GM19023 (cell line): Measurements from ENCODE around the gene SLC23A2.
"Not testable (repeated sequence)": the region's sequence is repeated elsewhere in the genome, so short reads cannot be mapped to it uniquely, and the experiment has no call there.

ENCODE experiments used
- ATAC-seq: cut with Tn5 transposase; IDR thresholded peaks from one replicate; pipeline ENCODE4 v1.9.1; 2021; ENCODE audit warnings: mild to moderate bottlenecking, moderate library complexity; ENCODE audit not compliant: unreplicated experiment

The SLC23A2 gene

DNA sequence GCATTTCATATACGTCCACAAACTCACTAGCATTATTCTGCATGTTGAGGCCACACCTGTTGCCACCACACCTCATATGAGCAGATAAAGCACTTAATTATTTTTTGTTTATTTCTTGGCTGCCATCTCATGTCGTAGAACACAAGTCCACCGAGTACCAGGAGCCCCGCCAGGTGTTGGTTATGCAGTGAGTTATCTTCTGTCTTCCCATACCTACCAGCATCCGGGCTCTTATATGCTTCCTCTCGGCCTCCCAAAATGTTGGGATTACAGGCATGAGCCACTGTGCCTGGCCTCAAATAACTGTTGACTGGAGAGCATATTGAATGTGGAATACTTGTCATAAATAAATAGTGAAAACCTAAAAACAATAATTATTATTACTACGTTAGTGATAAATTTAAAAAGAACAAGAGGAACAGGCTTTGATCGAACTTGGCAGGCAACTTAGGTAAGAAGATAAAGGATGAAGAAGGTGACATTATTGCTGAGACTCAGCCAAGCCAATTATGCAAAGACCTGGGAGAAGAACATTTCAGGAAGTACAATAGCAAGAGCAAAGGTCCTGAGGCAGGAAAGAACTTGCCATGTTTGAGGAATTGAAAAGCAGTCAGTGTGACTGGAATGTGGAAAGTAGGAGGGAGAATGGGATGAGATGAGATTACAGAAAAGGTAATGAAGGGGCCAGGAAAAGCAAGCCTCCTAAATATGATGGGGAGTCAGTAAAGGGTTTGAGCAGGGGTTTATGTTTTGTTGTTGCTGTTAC is 12.6 kb upstream of the SLC23A2 start:
- no peak for ATAC-seq

DNA sequence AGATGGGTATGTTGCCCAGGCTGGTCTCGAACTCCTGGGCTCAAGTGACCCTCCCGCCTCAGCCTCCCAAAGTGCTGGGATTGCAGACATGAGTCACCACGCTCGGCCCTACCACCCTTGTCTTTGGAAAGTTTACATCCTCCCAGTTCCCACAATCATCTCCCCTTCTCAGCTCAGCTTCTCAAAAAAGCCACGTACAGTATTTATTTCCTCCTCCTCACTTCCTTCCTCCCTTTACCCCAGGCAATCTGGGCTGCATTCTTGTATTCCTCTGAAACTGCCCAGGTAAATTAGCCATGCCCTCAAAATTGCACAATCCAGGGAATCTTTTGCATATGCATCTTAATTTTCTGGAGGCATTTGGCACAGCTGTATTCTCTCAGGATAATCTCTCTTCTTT is 7.4 kb upstream of the SLC23A2 start:
- no peak for ATAC-seq

- no peak for ATAC-seq
Measured at GRCh38 chr20:5005326-5005725, 4.0 kb upstream of the SLC23A2 start.

- ATAC-seq: not testable (repeated sequence)
Measured at GRCh38 chr20:5004825-5005224, 3.5 kb upstream of the SLC23A2 start.

GRCh38 chr20:5003626-5004025 is 2.3 kb upstream of the SLC23A2 start:
- ATAC-seq: no peak

DNA sequence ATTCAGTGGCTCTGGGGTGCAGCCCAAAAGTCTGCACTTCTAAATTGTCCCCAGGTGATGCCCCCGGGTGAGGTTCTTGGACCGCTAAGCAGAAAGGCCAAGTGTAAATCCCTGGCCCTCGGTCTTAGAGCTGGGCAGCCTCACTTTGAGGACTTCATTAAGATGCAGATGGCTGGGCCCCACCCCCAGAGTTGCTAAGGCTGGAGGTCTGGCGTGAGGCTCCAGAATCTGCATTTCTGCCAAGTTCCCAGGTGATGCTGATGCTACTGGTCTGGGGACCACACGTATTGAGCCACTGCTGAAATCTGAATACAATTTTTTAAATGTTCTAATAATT is 735 bp upstream of the SLC23A2 start:
- ATAC-seq: no peak

- no peak for ATAC-seq
Measured at GRCh38 chr20:5000263-5001173, 792 bp downstream of the SLC23A2 start.

DNA sequence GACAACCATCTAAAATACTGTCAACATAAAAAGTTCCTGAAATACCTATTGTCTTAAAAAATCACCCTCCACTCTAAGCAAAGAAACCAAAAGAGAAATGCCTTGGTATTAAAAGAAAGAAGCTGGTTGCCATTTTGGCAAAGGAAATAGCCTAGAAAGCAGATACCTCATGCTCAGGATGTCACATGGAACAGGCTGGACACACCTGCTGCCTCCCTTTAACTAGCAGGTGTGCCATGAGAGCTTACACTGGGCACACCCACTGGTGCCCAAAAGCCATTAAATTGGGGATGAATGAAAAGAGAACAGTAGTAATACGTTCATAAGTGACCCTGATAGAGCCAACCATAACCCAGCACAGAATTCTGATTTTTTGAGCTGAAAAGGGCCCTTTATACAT is 1.5 kb downstream of the SLC23A2 start:
- no peak for ATAC-seq

GRCh38 chr20:4998160-4998651 is 3.1 kb downstream of the SLC23A2 start:
- no peak for ATAC-seq

DNA sequence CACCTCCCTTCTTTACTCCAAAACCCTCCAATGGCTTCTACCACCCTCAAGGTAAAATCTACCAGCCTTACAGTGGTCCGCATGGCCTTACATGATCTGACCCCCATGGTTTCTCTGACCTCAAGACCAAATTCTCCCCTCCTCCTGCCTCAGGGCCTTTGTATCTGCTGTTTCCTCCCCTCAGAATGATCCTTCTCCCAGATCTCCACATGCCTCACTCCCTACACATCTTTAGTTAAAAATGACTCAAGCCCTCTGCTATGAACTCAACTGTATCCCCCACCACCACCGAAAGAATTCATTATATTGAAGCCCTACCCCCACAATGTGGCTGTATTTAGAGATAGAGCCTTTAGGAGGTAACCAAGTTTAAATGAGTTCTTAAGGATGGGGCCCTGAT is 4.1 kb downstream of the SLC23A2 start:
- no peak for ATAC-seq

- no peak for ATAC-seq
Measured at GRCh38 chr20:4989570-4989969, 11.7 kb downstream of the SLC23A2 start.

DNA sequence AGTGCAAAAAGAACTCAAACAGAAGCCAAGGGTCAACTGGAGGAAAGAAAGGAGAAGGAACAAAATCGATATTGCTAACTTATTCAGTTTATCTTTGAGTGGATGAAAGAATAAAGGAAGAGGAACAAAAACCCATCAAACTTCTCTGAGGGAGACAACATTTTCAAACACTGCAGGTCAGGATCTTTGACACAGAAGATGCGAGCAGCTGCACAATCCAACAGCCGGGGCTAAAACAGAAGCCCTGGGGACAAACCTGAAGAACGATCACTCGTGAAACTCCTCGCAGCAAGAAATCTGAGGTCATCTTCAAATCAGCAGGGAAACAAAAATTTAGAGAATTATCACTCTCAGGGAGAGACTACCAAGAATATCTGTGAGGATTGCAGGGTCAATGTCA is 14.2 kb downstream of the SLC23A2 start:
- no peak for ATAC-seq

DNA sequence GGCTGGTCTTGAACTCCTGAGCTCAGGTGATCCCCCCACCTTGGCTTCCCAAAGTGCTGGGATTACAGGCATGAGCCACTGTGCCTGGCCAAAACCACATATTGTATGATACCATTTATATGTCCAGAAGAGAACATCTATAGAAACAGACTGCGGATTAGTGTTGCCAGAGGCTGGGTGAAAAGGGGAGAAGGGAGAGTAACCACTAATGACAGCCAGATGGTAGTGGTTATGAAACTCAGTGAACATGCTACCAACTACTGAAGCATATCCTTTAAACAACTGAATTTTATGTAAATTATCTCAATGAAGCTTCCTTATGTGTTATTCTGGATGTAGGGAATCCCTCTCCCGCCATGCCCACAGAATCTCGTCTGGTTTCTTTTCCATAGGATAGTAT is 15.7 kb downstream of the SLC23A2 start:
- no peak for ATAC-seq

DNA sequence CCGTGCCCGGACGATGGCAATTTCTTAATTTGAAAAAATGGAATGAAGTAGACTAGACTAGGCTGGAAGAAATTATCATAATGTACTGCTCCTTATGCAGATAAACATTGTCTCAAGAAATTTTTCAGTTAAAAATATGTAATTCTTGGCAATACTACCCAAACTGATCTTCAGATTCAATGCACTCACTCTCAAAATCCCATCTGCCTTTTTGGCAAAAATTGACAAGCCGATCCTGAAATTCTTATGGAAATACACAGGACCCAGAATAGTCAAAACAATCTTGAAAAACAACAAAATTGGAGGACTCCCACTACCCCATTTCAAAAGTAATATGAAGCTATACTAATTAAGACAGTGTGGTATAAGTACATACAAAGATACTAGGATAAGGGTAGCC is 19.0 kb downstream of the SLC23A2 start:
- no peak for ATAC-seq

DNA sequence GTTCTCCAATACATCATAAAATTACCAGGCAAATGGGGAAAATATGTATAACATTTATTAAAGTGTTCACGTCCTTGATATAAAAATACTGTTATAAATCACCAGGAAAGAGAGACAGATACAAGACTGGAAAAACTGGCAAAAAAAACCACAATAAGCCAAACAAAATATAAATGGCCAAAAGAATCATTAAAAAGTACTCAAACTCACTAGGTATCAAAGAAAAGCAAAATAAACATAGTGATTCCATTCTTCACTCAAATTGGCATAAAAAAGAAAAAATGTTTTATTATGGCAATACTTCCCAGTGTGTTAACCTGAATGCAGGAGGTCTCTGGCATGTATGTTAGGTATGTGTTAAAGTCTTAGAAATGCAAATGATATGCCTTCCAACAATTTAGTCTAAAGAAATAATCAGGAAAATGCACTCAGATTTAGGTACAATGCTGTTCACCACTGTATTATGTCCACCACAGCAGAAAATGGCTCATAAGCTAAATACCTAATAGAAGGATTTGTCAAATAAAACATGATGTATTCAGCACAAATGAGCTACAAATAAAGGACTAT is 21.4 kb downstream of the SLC23A2 start:
- ATAC-seq: no peak

DNA sequence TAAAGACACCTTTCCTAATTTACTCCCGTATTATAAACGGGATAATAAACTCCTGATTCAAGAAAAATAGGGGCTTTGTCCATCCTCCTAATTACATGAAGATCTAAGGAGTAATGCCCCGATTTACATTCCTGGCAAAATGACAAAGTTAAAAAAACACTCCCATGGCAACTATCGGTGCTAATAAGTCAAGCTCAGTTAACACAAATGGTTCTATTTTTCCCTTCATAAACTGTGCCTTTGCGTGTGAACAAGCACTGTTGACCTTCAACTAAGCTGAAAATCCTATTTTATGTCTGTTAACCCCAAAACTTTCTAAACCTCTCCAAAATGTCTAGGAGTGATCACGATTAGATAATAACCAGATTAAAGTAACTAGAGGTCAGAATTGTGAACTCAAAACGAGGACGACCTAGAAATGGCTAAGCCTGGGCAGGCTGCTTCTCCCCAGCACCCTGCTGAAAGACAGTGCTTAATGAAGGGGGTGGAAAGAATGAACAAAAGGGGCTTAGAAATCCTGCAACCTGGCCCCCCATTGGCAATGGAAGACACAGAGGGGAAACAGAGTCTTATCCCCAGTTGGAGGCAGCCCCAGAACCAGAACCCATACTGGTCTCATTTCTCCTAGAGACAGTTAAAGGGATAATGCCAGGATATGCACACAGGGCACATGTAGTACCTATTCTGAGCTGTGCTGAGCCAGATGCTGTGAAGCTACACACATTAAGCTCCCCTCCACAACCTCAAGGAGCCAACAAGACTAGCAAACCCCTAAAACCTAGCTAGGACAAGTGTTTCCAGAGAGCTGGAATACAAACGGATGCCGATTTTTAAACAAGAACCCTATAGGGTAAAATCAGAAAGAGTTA is 23.0 kb downstream of the SLC23A2 start:
- no peak for ATAC-seq

DNA sequence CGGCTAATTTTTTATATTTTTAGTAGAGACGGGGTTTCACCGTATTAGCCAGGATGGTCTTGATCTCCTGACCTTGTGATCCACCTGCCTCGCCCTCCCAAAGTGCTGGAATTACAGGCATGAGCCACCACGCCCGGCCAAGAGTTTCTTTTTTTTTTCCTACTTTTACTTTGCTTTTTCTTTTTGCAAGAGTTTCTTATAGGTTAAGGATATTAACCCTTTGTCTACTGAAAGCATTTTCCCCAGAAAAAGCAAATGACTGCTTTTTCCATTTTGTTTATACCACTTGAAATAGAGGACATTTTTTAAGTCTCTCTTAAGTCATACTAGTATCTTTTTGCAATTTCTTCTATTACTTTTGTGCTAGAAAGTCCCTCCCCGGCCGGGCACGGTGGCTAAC is 25.3 kb downstream of the SLC23A2 start:
- not testable (repeated sequence) for ATAC-seq

DNA sequence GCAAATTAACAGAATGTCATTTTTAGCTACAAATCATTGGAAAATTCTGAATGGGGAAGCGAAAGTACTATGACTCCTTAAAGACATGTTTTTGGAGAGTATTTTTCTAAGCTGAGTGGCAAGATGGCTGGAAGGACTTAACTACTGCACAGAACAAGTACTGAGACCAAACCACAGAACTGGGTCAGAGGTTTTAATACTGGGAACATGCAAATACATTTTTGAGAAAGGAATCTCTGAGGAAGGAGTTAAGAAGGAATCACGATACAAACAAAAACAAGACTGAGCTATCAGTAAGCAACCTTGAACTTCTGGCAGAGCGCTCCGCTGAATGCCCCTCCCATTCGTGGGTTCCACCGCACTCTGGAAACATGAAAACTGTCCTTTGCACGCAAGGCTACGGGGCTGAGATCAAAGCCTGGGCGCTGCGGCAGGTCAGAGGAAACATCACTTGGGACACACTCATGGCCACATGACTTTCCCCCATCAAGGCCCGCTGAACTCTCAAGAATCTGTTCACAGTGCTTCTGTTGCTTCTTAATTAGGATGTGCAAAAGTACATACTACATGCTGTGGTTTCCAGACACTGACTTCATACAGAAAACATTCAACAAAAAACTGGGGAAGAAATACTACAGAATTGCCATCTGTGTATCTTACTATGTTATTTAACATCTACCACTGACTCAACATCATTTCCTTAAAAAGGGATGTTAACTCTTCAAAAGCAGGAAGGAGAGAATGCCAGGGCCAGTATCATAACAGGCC is 27.8 kb downstream of the SLC23A2 start:
- ATAC-seq: peak; percentile 86

DNA sequence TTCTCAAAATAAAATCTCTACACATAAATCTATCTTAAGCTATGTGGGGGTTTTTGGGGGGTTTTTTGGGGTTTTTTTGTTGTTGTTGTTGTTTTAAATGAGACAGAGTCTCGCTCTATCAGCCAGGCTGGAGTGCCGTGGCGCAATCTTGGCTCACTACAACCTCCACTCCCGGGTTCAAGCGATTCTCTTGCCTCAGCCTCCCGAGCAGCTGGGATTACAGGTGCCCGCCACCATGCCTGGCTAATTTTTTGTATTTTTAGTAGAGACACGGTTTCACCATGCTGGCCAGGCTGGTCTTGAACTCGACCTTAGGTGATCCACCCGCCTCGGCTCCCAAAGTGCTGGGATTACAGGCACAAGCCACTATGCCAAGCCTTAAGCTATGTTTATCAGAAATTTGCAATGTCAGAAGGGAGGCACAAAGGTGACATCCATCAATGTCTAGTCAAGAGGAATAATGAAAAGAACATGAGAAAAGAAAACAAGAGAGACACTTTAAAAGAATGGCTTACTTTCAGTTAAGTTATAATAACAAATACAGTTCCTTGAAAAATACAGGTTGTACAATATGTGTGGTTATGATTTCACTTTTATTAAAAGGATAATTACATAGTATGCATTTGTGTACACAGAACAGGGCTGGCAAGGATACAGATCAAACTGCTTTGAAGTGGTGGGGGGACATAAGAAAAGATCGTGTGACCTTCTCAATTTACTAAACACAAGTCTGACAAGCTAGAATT is 28.6 kb downstream of the SLC23A2 start:
- no peak for ATAC-seq
